SH-SY5Y (cell line): ENCODE results near the gene TNFAIP3.

ENCODE experiments used
- GATA2 ChIP-seq: IDR thresholded peaks from 2 replicates; pipeline ENCODE4 v1.6.1; 2011; ENCODE audit warnings: mild to moderate bottlenecking, low read depth, low read length
- GATA3 ChIP-seq: IDR thresholded peaks from 2 replicates; pipeline ENCODE4 v1.6.1; 2011; ENCODE audit warnings: low read depth, mild to moderate bottlenecking, low read length, moderate library complexity

DNA sequence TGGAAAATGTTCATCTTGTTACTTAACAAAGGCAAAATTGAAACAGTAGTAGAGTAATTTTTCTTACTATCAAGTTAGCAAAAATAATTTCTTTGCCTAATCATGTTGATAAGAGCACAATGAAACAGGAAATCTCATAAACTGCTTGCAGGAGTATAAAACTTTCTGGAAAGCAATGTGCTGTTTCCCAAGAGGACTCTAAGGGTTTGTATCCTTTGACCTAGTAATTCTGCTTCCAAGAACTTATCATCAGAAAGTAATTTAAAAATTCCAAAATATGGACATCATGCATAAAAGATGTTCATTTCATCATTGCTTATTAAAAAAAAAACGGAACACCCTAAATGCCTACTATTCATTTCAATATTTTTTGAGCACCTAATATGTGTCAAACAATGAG lies 46.1 kb upstream of the TNFAIP3 start:
- TF ChIP-seq GATA2, result no peak
- TF ChIP-seq GATA3, result no peak
